ENCODE measurements around the gene SMYD5.

Gene SMYD5

DNA sequence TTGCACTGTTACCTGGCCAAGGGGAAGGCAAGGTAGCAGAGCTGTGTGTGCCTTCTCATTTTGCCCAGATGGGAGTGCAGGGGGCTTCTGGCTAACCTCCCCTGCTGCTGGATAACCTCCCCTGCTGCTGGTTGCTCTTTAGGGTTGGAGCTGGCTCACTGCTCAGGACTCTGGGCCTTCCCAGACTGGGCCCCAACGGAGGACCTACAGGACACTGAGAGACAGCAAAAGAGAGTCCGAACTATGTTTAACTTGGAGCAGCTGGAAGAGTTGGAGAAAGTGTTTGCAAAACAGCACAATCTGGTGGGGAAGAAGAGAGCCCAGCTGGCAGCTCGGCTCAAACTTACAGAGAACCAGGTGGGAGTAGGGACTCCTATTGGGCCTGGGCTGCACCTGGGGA is 5.8 kb upstream of the SMYD5 start:
- no peak for DNase-seq

DNA sequence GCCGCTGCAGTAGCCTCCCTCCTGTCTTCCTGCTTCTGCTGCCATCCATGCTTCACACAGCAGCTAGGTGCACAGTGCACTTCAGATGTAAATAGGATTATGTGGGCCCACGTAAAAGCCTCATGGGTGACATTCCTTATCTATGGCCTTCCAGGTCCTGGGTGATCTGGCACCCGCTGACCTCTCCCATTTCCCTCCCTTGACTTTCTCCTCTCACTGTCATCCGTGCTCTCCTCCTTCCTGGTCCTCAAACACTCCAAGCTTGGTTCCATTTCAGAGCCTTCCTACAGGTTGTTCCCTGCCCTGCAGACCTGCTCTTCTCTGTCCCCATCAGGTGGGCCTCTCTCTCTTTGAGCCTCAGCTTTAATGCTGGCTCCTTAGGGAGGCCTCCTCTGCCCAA is 4.0 kb upstream of the SMYD5 start:
- DNase-seq, result no peak

DNA sequence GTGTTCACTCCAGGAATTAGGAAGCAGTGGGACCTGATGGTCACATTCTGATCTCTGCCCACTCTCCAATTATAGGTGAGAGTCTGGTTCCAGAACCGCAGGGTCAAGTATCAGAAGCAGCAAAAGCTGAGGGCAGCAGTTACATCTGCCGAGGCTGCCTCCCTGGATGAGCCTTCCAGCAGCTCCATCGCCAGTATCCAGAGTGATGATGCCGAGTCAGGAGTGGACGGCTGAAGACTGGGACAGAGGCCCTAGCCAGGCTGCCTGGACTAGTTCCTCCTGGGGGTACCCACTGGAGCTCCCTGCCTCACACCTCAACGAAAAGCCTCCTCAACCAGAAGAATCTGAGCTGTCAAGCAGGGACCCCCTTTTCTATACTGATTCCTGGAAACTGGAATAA is 3.3 kb upstream of the SMYD5 start:
- no peak for DNase-seq

DNA sequence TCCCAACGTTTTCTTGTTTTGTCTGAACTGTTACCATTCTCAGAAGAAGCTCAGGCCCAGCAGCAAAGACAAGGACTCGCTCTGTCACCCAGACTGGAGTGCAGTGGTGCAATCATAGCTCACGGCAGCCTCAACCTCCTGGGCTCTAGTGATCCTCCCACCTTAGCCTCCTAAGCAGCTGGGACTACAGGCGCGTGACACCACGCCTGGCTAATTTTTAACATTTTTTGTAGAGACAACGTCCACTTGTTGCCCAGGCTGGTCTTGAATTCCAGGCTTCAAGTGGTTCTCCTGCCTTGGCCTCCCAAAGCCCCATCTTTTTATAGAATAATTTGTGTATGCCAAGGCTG is 2.0 kb upstream of the SMYD5 start:
- DNase-seq, result no peak

DNA sequence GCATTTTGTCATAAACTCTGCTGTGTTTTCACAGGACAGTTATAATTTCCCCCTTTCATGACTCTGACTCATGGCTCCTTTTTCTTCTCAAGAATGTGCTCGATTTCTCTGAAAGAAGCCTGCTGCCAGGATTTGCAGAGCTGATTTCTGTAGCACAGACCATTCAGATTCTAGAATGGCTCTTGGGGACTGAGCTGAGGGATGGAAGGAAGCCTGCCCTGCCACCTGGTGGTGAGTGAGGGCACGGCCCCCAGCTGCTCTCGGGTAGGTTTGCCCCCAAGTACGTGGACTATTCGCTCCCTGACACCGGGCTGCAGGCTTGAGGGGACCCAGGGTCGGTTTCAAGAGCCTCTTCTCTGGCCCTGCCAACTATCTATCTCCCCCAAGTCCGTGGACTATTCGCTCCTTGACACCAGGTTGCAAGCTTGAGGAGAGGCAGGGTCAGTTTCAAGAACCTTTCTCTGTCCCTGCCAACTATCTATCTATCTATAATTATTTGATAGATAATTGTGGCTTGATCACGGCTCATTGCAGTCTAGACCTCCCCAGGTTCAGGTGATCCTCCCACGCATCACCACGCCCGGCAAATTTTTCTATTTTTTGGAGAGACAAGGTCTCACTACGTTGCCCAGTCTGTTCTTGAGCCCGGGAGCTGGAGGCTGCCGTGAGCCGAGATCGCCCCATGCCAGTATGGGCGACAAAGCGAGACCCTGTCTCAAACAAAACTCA is 1.4 kb upstream of the SMYD5 start:
- DNase-seq, result peak; percentile 62

DNA sequence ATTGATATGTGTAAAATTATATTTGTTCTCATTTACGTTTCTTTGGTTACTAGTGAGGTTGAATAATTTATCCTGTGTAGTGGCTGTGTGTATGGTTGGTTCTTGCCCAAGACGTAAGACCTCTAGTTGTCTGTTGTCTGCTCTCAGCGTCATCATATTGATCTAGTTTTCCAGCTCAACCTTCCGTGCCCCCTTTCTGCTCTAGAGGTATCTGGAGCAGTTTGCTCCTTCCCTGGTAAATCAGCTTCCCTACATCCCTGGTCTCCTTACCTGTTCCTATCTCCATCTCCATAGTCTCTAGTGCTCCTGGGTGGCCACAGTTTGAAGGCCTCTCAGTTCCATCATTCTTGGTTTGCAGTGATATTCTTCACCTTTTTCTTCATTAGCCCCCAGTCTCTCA is 1.2 kb downstream of the SMYD5 start:
- no peak for DNase-seq

DNA sequence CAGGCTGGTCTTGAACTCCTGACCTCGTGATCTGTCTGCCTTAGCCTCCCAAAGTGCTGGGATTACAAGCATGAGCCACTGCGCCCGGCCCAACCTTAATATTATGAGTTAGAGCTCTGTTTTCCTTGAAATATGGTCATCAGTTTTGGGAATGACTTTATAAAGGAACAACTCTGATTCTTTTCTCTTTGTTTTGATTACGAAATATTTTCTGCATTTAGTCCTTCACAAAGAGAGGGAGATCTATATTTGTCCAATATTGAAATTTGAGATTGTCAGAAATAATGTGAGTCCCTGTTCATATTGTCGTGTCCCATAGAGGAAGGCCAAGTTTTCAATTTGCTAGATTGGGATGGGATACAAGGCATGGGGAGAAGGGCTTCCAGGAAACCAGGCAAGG is 3.1 kb downstream of the SMYD5 start:
- DNase-seq, result no peak

DNA sequence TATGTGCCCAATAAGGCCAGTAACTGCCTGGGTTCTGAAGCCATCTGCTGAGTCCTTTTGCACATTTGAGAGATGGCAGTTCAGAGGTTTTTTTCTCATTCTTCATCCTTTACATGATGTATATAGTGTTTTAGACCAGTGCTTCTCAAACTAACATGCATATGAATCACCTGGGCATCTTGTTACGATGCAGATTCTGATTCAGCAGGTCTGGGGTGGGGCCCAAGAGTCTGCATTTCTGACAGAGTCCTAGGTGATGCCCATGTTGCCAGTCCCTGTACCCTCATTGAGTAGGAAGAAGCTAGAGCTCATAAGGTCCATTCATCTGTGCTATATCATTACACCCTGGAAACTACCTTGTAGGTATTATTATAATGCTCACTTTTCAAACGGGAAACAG is 3.8 kb downstream of the SMYD5 start:
- no peak for DNase-seq

DNA sequence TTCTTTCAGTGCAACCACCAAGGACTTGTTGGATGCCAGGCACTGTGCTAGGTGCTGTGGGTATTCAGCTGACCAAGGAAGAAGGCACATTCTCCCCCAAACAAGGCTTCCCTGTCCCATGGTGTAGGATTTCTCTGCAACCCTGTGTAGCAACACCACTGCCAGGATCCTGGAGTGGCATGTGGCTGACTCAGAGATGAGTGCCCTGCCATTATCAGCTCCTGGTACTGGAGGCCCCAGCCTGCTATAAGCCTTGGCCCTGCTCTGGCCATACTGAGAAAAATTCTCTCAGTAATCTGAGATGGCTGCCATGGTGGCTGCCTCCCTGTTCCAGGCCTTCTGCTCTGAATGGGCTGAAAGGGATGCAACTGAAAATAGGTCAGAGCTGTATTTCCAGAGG is 4.3 kb downstream of the SMYD5 start:
- DNase-seq, result no peak

DNA sequence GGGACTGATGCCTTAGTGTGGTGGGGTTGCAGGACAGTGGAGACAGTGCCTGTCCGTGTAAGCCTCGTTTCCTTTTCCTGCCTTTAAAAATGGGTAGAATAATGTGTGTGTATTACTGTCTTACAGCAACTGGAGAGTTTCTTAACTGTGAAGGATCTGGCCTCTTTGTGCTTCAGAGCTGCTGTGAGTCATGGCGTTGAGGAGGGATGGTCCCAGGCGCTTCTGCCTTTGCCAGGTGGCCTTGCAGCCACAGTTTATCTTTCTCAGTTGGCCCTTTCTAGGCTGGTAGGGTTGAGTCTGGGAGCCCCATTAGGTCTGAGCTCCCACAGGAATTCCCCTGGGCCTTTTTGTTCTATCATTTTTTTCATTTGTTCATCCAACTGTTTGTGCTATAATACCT is 9.8 kb downstream of the SMYD5 start:
- no peak for DNase-seq

DNA sequence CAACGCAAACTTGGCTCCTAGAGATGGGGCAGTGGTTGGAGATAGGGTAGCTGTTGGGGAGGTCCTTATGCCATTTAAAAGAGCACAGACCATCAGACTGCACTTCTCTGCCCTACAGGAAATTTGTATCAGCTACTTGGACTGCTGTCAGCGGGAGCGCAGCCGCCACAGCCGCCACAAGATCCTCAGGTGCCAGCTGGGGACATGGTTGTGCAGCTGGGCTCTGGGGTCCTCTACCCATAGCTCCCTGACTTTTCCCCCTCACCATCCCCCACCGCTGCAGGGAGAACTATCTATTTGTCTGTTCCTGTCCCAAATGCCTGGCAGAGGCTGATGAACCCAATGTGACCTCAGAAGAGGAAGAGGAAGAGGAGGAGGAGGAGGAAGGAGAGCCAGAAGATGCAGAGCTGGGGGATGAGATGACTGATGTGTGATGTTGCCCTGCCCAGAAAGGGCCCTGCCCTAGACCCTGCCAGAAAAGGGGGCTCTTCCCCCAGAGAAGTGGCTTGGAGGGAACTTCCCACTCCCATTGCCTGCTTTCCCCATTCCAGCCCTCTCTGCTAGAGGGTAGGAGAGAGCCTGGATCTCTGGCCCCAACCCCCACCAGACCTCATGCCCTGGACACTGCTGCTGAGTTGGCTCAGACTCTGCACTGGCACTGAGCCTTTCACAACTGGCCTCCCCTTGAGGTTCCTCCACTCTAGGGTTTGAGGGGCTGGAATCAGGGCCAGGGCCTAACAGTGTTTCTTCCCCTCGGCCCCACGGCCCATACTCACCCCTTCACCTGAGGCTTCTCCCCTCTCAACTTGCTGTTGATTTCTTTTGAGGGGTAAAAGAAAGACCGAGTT is 11.7 kb downstream of the SMYD5 start:
- no peak for DNase-seq

DNA sequence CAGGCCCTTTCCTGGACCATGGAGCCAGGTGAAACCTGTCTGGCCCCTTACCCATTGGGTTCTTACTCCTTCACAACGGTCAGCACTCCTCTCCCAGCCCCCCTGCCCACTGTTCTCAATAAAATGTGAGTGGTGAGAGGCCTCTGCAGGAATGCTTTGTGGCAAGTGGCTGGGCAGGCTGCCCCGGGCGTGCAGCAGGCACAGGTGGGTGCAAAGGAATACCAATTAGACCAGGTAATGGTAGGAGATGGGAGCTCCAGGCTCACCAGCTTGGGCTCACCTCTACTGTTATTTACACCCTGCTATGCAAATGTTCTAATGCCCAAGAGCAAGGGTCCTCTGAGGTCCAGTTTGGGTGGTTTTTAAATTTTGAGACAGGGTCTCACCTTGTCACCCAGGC is 13.0 kb downstream of the SMYD5 start:
- no peak for DNase-seq

DNA sequence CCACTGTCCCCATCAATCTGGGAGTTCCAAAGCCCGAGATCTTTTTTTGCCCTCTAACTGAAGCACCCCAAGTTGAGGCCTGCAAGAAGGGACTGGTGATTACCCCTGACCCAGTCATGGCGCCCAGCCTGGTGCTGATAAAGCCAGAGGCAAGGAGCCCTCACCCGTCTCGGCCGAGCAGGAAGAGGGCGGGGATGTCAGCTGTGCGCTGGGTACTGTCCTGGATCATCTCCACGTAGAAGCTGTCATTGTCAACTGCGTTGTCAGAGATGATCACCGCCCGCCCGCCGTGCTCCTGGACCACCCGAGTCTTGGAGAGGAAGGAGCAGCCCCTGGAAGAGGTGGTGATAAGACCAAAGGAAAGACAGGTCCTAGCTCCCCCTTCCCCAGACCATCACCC is 14.6 kb downstream of the SMYD5 start:
- no peak for DNase-seq

DNA sequence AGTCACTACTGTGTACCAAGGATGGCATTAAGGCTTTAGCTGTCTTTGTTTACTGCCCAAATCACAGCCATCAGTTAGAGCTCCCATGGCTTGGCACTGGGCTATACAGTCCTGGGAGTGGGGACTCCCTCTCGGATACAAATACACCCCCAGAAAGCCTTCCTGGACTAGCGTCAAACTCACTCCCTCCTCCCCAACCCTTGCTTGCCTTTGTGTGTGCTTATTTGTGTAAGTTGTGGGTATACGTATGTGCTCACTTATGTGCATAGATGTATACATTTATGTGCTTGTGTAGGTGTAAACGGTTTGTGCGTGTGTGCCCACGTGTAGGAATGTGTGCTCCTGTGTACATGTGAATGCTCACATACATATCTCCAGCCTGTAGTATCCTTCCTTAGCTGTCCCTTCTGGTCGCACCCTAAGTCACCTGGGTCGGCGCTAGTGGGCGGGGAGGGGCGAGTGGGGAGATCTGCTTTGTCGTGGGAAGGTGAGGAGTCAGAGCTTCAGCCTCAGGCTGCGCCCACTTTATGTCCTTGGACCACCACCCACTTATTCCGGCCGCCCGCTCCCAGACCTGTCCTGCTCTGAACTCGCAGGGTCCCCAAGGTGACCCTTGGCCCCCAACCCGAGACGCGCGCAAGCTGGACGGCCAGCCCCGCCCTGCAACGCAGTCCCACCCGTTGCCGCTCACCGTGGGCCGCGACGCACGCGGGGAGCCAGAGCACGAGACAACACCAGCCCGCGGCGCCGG is 18.5 kb downstream of the SMYD5 start:
- no peak for DNase-seq

DNA sequence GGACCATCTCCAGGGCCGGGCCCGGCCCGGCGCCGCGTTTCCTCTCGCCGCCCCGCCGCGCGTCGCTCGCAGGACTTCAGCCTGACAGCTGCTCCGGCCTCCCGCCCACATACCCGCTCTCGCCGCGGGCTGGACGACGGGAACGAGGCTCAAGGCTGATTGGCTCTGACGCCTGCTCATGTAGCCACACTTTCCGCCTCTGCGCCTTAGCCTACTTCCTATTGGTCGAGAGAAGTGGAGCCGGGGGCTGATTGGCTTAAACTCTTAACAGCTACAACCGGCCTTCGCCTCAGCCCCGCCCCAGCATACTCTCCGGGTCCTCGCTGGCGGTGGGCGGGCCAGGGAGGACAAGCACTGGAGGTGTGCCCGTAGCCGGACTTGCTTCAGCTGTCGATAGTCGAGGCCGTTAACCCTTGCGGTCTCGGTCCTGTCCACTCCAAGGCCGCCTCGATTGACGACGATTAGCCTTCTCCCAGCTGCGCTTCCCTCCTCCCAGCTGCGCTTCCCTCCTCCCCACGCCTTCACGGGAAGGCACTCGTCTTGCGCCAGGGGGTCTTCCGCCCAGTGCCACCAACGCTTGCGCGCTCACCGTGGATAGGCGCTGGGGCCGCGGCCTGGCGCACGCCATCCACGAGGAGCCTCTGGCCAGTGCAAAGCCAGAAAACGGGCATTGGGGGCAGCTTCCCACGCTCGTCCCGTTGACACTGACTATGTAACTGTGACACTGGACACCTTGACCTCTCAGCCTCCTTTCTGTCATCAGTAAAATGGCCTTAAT is 19.3 kb downstream of the SMYD5 start, which contains the start of gene PRADC1:
PRADC1 (minus strand) TSS at position 86 of the 778 bp plus-strand sequence; CDS start at position 7, 79 bp downstream.
- DNase-seq, result peak; percentile 90

DNA sequence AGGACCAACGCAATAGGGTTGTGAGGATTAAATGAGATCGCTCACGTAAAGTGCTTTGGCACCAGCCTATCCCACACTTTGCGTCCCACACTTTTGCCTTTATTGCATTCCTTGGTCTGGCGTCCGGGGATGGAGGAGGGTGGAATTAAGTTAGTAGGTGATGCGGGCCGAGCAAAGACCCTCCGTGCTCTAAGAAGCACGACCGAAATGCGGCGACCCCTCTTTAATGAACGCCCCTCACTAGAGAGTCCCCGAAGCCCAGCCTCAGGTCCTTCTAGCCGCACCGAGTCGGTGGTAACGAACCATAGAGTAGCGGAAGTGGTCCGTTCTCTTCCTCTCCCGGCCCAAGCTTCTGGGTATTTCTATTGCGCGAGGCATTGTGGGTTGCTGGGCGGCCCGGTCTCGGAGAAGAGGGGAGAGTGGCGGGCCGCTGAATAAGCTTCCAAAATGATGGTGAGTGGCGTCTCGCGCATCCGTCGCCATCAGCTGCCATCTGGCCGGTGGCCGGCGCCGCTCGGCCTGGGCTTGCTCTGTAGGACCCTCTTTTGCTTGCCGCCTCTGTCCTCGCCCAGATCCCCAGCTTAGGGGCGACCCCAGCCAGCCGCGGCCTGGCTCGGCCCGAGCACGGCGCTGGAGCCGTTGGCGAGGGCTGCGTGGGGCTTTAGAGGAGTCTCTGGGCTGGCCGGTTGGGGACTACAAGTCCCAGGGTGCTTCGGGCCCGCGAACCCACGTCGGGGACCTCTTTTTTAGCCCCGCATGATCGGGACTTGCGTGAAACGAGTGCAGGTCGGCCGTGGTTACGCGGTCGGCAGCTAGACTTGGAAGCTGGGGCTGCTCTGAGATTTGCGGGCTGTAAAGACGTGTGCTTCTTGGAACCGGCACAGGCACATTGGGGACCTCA is 20.1 kb downstream of the SMYD5 start, which contains the start of gene CCT7:
CCT7 (plus strand) TSS at position 377 of the 901 bp plus-strand sequence; CDS start at position 448, 71 bp downstream.
- DNase-seq, result peak; percentile 76

DNA sequence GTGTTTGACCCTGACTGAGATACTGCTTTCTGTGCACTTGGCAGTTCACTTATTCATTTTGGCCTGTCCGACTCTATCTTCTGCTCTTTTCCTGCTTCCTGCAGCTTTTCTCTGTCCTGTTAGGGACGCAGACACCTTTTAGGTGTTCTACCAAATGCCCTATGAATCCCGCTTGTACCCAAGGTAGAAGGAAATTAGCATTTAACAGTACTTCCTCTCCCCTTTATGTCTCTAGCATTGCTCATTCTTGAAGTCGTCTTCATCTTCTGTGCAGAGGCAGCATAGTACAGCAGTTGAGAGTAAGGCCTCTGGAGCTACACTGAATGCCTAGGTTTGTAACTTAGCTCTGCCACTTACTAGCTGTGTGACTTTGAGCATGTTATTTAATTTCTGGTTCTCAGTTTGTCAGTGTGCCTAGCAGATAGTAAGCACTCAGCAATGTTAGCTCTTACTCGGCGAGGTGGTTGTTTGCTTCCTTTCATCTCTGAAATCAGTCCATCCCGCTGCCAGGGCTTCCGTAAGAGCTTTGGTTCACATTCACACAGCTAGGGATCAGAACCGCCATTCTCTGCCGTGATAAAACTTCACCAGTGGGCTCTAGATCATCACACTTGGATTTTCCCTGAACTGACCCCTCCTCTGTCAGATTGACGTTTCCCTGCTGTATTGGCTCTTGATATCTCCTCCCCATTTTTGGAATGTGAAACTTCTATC is 21.4 kb downstream of the SMYD5 start:
- DNase-seq, result no peak

DNA sequence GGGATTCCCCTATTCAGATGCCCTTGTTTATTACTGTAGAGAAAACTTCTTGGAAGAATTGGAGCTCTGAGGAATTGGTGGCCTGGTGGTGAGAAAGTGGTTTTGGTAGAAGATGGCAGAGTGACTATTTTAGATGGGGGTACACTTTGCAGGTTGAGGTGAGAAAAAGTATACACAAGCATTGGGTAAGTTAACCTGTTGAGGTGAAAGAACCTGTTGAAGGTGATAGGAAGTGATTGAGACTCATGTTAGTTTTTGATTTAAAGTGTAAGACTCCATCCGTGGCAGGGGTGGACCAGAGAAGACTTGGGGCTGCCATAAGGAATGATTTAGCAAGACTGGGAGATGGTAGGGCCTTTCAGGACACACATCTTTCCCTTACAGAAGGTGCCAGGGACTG is 23.1 kb downstream of the SMYD5 start:
- DNase-seq, result no peak

DNA sequence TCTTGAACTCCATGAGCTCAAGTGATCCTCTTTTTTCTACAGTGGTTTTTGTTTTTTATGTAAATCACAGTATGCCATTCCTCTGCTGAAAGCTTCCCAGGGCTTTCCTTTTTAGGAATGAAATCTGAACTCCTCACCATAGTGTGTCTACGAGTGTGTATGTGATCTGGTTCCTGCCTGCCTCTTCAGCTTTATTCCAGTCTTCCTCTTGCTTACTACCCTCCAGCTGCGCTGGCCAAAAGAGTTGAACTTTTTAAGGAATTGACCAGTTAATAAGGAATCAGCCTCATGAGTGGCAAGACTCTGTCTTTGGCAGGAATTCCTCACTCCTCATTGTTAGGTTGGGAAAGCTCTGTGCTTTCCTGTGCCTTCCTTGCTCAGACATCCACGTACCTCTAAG is 24.1 kb downstream of the SMYD5 start:
- no peak for DNase-seq

DNA sequence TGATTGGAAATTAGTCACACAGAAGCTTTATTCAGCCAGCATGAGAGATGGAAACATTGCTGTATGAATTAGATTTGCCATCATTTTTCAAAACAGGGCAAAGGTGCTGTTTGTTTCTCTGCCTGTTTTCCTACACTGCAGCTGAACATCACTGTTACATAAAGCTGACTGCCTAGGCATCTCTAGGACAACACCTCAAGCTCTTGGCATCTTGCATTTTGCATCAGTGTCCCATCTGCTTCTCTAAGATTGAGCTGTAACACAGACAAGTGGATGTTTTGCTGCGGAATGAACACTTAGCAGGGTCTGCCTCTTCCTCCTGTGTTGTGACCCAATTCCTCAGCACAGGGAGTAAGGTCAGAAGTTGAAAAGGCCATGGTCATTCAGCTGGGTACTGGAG is 24.9 kb downstream of the SMYD5 start:
- DNase-seq, result no peak

DNA sequence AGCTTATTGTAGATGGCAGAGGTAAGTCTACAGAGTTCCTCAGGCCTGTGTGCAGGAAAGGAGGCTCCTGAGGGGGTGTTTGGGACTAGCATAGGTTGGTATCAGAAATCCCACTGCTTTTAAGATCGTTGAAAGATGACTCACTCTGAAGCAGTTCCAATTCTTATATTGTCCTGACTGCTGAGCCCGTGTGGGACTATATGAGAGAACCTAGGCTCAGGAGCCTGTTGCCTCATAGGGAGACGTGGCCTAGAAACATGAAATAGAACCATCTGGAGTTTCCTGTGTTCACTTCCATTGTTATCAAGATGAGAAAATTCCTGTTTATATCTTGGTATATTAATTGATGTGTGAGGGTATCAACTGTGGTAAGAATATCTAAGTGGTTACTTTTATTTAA is 25.7 kb downstream of the SMYD5 start:
- no peak for DNase-seq
